Neural progenitor cell (in vitro differentiated cells): ENCODE results near the gene VSTM4. TPM values are rescaled to one million over a fixed set of nuclear protein-coding genes. Genes with fewer than 3 reads are reported as not detected.

Experiments
- DNase-seq: peaks from one replicate; pipeline ENCODE4 v3.0.0-alpha.2; 2016; ENCODE audit warnings: low spot score
- H2AFZ ChIP-seq: fragments of 200-600 bp; sonication (generic); replicated peaks from 2 replicates; pipeline ENCODE4 v1.6.1; 2016; ENCODE audit warnings: antibody characterized with exemption
- H3F3A ChIP-seq: fragments of 200-600 bp; sonication (generic); 2 replicates; pipeline ENCODE4 v1.6.1; 2016; ENCODE audit warnings: antibody characterized with exemption, low read depth
- H3K27ac ChIP-seq: fragments of 200-600 bp; sonication (generic); 2 replicates; pipeline ENCODE4 v1.5.1; 2016; ENCODE audit warnings: mild to moderate bottlenecking
- H3K27me3 ChIP-seq: fragments of 200-600 bp; sonication (generic); 2 replicates; pipeline ENCODE4 v1.6.1; 2016; ENCODE audit warnings: mild to moderate bottlenecking, moderate library complexity
- H3K36me3 ChIP-seq: fragments of 200-600 bp; sonication (generic); 2 replicates; pipeline ENCODE4 v1.5.1; 2016
- H3K4me1 ChIP-seq: fragments of 200-600 bp; sonication (generic); 2 replicates; pipeline ENCODE4 v1.6.1; 2016; ENCODE audit warnings: mixed run types
- H3K4me2 ChIP-seq: fragments of 200-600 bp; sonication (generic); 2 replicates; pipeline ENCODE4 v1.6.1; 2016
- H3K4me3 ChIP-seq: fragments of 200-600 bp; sonication (generic); 2 replicates; pipeline ENCODE4 v1.5.1; 2016
- H3K79me2 ChIP-seq: fragments of 200-600 bp; sonication (generic); 2 replicates; pipeline ENCODE4 v1.6.1; 2016; ENCODE audit warnings: low read depth
- H3K9ac ChIP-seq: fragments of 200-600 bp; sonication (generic); 2 replicates; pipeline ENCODE4 v1.6.1; 2016
- H3K9me3 ChIP-seq: fragments of 200-600 bp; sonication (generic); 2 replicates; pipeline ENCODE4 v1.5.1; 2016; ENCODE audit warnings: low read depth
- H4K20me1 ChIP-seq: fragments of 200-600 bp; sonication (generic); 2 replicates; pipeline ENCODE4 v1.6.1; 2016; ENCODE audit warnings: low read depth
- H3K27ac Mint-ChIP-seq: 3 replicates; pipeline ENCODE4 v1.8.0; 2021; ENCODE audit warnings: mixed read lengths
- H3K27me3 Mint-ChIP-seq: 2 replicates; pipeline ENCODE4 v1.8.0; 2022; ENCODE audit warnings: low read depth, mild to moderate bottlenecking, inconsistent platforms, moderate library complexity, mixed read lengths; ENCODE audit not compliant: insufficient read depth
- H3K36me3 Mint-ChIP-seq: 3 replicates; pipeline ENCODE4 v1.8.0; 2021; ENCODE audit warnings: mixed read lengths
- H3K4me1 Mint-ChIP-seq: 3 replicates; pipeline ENCODE4 v1.8.0; 2021; ENCODE audit warnings: mixed read lengths
- H3K4me3 Mint-ChIP-seq: 3 replicates; pipeline ENCODE4 v1.8.0; 2021; ENCODE audit warnings: mild to moderate bottlenecking, moderate library complexity, mixed read lengths
- H3K9me3 Mint-ChIP-seq: 3 replicates; pipeline ENCODE4 v1.8.0; 2020; ENCODE audit warnings: mixed read lengths
- CTCF ChIP-seq: fragments of 200-600 bp; sonication (generic); IDR thresholded peaks from 2 replicates; pipeline ENCODE4 v1.5.1; 2017; ENCODE audit warnings: antibody characterized with exemption, mild to moderate bottlenecking
- EZH2 ChIP-seq: fragments of 200-600 bp; sonication (generic); IDR thresholded peaks from 2 replicates; pipeline ENCODE4 v1.6.1; 2017; ENCODE audit warnings: antibody characterized with exemption, mild to moderate bottlenecking, moderate library complexity
- EZH2phosphoT487 ChIP-seq: fragments of 200-600 bp; sonication (generic); IDR thresholded peaks from 2 replicates; pipeline ENCODE4 v1.6.1; 2017; ENCODE audit warnings: antibody characterized with exemption
- total RNA-seq: library from RNA; depleted of rRNA; stranded (reverse); fragments of >200 nt; gene quantifications from 2 replicates; pipeline ENCODE4 v1.2.3, GENCODE V29; 2015; ENCODE audit warnings: low replicate concordance

Gene VSTM4
- total RNA-seq, 1 donor from 2014 or later = 0.92 TPM

- Histone ChIP-seq H3K27ac (no peak overlapping the region), H3K27me3 (peaks cover 23% of the 10 kb centered on the region), H4K20me1 (no peaks in the 10 kb centered on the region), H3F3A (peaks cover 30% of the 10 kb centered on the region), H3K9ac (no peak overlapping the region), H2AFZ (peak overlapping the region; percentile 58), H3K4me3 (no peak overlapping the region), H3K36me3 (no peaks in the 10 kb centered on the region), H3K9me3 (no peaks in the 10 kb centered on the region), H3K4me1 (peaks cover 22% of the 10 kb centered on the region), H3K79me2 (no peaks in the 10 kb centered on the region), H3K4me2 (peak overlapping the region; percentile 51)
- Mint-ChIP-seq H3K27me3 (peaks cover 10% of the 10 kb centered on the region), H3K9me3 (no peaks in the 10 kb centered on the region), H3K36me3 (no peaks in the 10 kb centered on the region), H3K4me3 (no peak overlapping the region), H3K27ac (peak overlapping the region; percentile 61), H3K4me1 (peaks cover 20% of the 10 kb centered on the region)
- TF ChIP-seq EZH2phosphoT487 (no peak), EZH2 (no peak), CTCF (no peak)
- peak; percentile 53 for DNase-seq
Measured at GRCh38 chr10:49118430-49119074, 3.2 kb upstream of the VSTM4 start.

GRCh38 chr10:49117376-49118070 is 2.2 kb upstream of the VSTM4 start:
- no peak overlapping the region for H2AFZ ChIP-seq
- DNase-seq = no peak
- no peak overlapping the region for H3K9ac ChIP-seq
- H3K4me3 ChIP-seq = no peak overlapping the region
- H3K27me3 Mint-ChIP-seq = peaks cover 11% of the 10 kb centered on the region
- no peaks in the 10 kb centered on the region for H3K9me3 Mint-ChIP-seq
- H3K4me1 ChIP-seq = peaks cover 22% of the 10 kb centered on the region
- no peak overlapping the region for H3K27ac Mint-ChIP-seq
- no peaks in the 10 kb centered on the region for H4K20me1 ChIP-seq
- no peaks in the 10 kb centered on the region for H3K36me3 ChIP-seq
- H3K27ac ChIP-seq = no peak overlapping the region
- no peaks in the 10 kb centered on the region for H3K79me2 ChIP-seq
- H3K4me1 Mint-ChIP-seq = peaks cover 20% of the 10 kb centered on the region
- TF ChIP-seq EZH2phosphoT487 (no peak), EZH2 (no peak), CTCF (no peak)
- no peaks in the 10 kb centered on the region for H3K9me3 ChIP-seq
- H3F3A ChIP-seq = peaks cover 30% of the 10 kb centered on the region
- no peaks in the 10 kb centered on the region for H3K36me3 Mint-ChIP-seq
- H3K4me3 Mint-ChIP-seq = no peak overlapping the region
- peaks cover 25% of the 10 kb centered on the region for H3K27me3 ChIP-seq
- H3K4me2 ChIP-seq = no peak overlapping the region

GRCh38 chr10:49116509-49117375 is 1.4 kb upstream of the VSTM4 start:
- H3K36me3 ChIP-seq = no peaks in the 10 kb centered on the region
- H3K4me3 ChIP-seq = no peak overlapping the region
- H3K79me2 ChIP-seq = no peaks in the 10 kb centered on the region
- H3F3A ChIP-seq = peaks cover 30% of the 10 kb centered on the region
- Mint-ChIP-seq H3K4me3 (peak overlapping the region; percentile 77), H3K4me1 (peaks cover 20% of the 10 kb centered on the region), H3K27me3 (peaks cover 13% of the 10 kb centered on the region), H3K27ac (no peak overlapping the region), H3K9me3 (no peaks in the 10 kb centered on the region), H3K36me3 (no peaks in the 10 kb centered on the region)
- H3K27me3 ChIP-seq = peaks cover 25% of the 10 kb centered on the region
- H4K20me1 ChIP-seq = no peaks in the 10 kb centered on the region
- no peak for DNase-seq
- H3K4me2 ChIP-seq = no peak overlapping the region
- no peak for TF ChIP-seq EZH2
- no peak for TF ChIP-seq CTCF
- no peak for TF ChIP-seq EZH2phosphoT487
- H3K4me1 ChIP-seq = peaks cover 22% of the 10 kb centered on the region
- no peak overlapping the region for H2AFZ ChIP-seq
- no peaks in the 10 kb centered on the region for H3K9me3 ChIP-seq
- H3K27ac ChIP-seq = no peak overlapping the region
- H3K9ac ChIP-seq = no peak overlapping the region
